Measurements from ENCODE around the gene PLA2G5.

GRCh38 chr1:20075345-20075744 lies 5.4 kb downstream of the PLA2G5 start:
- TF ChIP-seq ZBTB34 (CRISPR knock-in tag; IDR thresholded peaks at IDR 0.05) (no peak), ZNF138 (CRISPR knock-in tag; IDR thresholded peaks at IDR 0.05; ENCODE audit: low read depth) (no peak), TCF7L2 (IDR thresholded peaks at IDR 0.05; ENCODE audit: low read depth, low read length) (no peak), FOXA3 (CRISPR knock-in tag; IDR thresholded peaks at IDR 0.05) (no peak), PREB (CRISPR knock-in tag; IDR thresholded peaks at IDR 0.05) (no peak), ZBTB49 (CRISPR knock-in tag; IDR thresholded peaks at IDR 0.05; ENCODE audit: borderline replicate concordance) (no peak), CTCF (CRISPR knock-in tag; IDR thresholded peaks at IDR 0.05) (no peak), MAX (IDR thresholded peaks at IDR 0.05) (no peak), RNF2 (conservative IDR thresholded peaks at IDR 0.05; ENCODE audit: low read depth) (no peak), ZNF10 (CRISPR knock-in tag; IDR thresholded peaks at IDR 0.05; ENCODE audit: borderline replicate concordance, low read depth) (no peak)
